Immature natural killer cell (primary cell): ENCODE results near the gene PIP4K2C. TPM values are rescaled to one million over a fixed set of nuclear protein-coding genes. Genes with fewer than 3 reads are reported as not detected.
"Not testable (repeated sequence)": the region's sequence is repeated elsewhere in the genome, so short reads cannot be mapped to it uniquely, and the experiment has no call there.

Experiments used
- DNase-seq, 3 donors: peaks; one replicate each; pipeline ENCODE4 v3.0.0; 2022; ENCODE audit warnings: mixed read lengths in 1 of 3
- H3K27ac Mint-ChIP-seq, 6 donors: one replicate each; pipeline ENCODE4 v1.8.0; 2020; ENCODE audit warnings: mixed read lengths in 6 of 6, mild to moderate bottlenecking in 5 of 6, inconsistent platforms in 4 of 6, moderate library complexity in 3 of 6
- H3K27me3 Mint-ChIP-seq, 3 donors: one replicate each; pipeline ENCODE4 v1.8.0; 2020 to 2021; ENCODE audit warnings: low read depth in 3 of 3, mild to moderate bottlenecking in 3 of 3, mixed read lengths in 3 of 3, moderate library complexity in 3 of 3, inconsistent platforms in 1 of 3
- H3K36me3 Mint-ChIP-seq, 3 donors: one replicate each; pipeline ENCODE4 v1.8.0; 2020; ENCODE audit warnings: mixed read lengths in 3 of 3, inconsistent platforms in 2 of 3, mild to moderate bottlenecking in 2 of 3
- H3K4me1 Mint-ChIP-seq, 2 donors: one replicate each; pipeline ENCODE4 v1.8.0; 2020; ENCODE audit warnings: inconsistent platforms in 2 of 2, mild to moderate bottlenecking in 2 of 2, mixed read lengths in 2 of 2, moderate library complexity in 1 of 2
- H3K4me3 Mint-ChIP-seq, 5 donors: one replicate each; pipeline ENCODE4 v1.8.0; 2020; ENCODE audit warnings: mild to moderate bottlenecking in 5 of 5, mixed read lengths in 5 of 5, inconsistent platforms in 3 of 5, moderate library complexity in 3 of 5
- H3K9me3 Mint-ChIP-seq, 6 donors: one replicate each; pipeline ENCODE4 v1.8.0; 2020; ENCODE audit warnings: mild to moderate bottlenecking in 6 of 6, mixed read lengths in 6 of 6, inconsistent platforms in 4 of 6, moderate library complexity in 3 of 6
- polyA plus RNA-seq, 3 donors: library from polyadenylated mRNA; unstranded; fragments of 300-500 nt; fragmentation: Illumina TruSeq; gene quantifications; one replicate each; pipeline ENCODE4 v1.2.3, GENCODE V29; 2021

Gene PIP4K2C
- polyA plus RNA-seq, 3 donors from 2014 or later = 33.0 to 61.8 (median 54.1) TPM

DNA sequence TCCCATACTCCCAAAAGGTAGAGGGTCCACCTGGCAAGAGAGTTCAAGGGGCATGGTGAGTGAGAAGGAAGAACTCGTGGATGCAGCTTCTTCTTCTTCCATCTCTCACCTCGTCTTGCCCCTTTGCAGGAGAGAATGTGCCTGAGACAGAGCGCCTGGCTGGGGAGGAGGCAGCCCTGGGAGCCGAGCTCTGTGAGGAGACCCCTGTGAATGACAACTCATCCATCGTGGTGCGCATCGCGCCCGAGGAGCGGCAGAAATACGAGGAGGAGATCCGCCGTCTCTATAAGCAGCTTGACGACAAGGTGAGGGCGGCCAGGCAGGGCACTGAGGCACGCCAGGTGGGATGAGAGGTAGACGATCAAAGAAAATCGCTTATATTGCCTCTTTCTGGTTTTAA is 21.1 kb upstream of the PIP4K2C start:
- no peaks in the 10 kb centered on the region for H3K9me3 Mint-ChIP-seq
- H3K36me3 Mint-ChIP-seq = no peaks in the 10 kb centered on the region
- H3K4me3 Mint-ChIP-seq = no peak overlapping the region
- DNase-seq = no peak
- H3K4me1 Mint-ChIP-seq = no peaks in the 10 kb centered on the region
- H3K27me3 Mint-ChIP-seq = peaks cover 2 to 6% (median 5%) of the 10 kb centered on the region in 3 donors
- no peak overlapping the region for H3K27ac Mint-ChIP-seq

DNA sequence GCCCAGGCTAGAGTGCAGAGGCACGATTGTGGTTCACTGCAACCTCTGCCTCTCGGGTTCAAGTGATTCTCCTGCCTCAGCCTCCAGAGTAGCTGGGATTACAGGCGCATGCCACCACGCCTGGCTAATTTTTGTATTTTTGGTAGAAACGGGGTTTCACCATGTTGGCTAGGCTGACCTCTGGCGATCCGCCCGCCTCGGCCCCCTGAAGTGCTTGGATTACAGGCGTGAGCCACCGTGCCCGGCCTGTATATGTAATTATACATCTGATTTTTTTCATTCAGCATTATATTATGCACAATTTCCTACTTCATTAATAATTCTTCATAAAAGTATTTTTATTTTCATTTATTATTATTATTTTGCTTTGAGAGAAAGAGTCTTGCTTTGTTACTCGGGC is 20.6 kb upstream of the PIP4K2C start:
- not testable (repeated sequence) for H3K36me3 Mint-ChIP-seq, H3K27ac Mint-ChIP-seq, H3K4me1 Mint-ChIP-seq, H3K27me3 Mint-ChIP-seq, H3K9me3 Mint-ChIP-seq, DNase-seq, H3K4me3 Mint-ChIP-seq

DNA sequence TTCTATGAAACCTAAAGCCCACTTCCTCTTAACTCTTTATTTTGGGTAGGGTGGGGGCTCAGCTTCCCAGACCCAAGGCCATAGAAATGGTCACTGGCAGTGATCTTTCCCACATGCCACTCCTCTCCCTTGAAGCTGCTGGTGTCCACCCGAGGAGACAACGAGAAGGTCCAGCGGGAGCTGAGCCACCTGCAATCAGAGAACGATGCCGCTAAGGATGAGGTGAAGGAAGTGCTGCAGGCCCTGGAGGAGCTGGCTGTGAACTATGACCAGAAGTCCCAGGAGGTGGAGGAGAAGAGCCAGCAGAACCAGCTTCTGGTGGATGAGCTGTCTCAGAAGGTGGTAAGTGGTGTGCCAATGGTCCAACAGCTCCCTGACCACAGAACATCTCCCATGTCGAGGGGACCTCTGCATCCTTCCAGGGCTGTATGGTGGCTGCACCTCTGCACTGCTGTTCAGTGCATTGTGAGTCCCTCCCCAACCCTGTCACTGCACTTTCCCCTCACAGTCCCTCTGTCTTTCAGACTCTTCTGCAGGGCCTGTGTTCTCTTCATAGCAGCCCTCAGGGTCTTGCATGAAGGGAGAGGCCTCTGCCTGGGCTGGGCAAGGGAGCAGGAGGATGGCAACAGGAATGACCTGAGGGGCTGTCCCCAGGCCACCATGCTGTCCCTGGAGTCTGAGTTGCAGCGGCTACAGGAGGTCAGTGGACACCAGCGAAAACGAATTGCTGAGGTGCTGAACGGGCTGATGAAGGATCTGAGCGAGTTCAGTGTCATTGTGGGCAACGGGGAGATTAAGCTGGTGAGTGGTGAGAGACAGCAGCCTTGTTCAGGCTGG is 18.8 kb upstream of the PIP4K2C start:
- no peaks in the 10 kb centered on the region for H3K36me3 Mint-ChIP-seq
- H3K27ac Mint-ChIP-seq = no peak overlapping the region
- no peaks in the 10 kb centered on the region for H3K4me1 Mint-ChIP-seq

DNA sequence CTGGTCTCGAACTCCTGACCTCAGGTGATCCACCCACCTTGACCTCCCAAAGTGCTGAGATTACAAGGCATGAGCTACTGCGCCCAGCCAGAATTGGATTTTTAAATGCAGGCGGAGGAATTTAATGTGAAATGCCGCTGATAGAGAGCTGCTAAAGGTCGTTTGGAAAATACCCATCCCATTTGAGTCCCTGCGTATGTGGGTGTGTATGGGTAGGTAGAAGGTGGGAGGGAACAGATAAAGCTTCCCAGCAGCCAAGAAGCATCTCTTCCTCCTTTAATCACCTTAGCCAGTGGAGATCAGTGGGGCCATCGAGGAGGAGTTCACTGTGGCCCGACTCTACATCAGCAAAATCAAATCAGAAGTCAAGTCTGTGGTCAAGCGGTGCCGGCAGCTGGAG is 16.2 kb upstream of the PIP4K2C start:
- Mint-ChIP-seq H3K9me3 (no peaks in the 10 kb centered on the region), H3K36me3 (no peaks in the 10 kb centered on the region), H3K4me1 (no peaks in the 10 kb centered on the region), H3K27me3 (peaks cover 2 to 11% (median 4%) of the 10 kb centered on the region in 3 donors), H3K27ac (no peak overlapping the region), H3K4me3 (no peak overlapping the region)
- no peak for DNase-seq

More for the DNA sequence above, 18.8 kb upstream of the PIP4K2C start:
- H3K27me3 Mint-ChIP-seq = peaks cover 2 to 15% (median 4%) of the 10 kb centered on the region in 3 donors
- H3K9me3 Mint-ChIP-seq = no peaks in the 10 kb centered on the region
- no peak overlapping the region for H3K4me3 Mint-ChIP-seq
- DNase-seq = no peak

DNA sequence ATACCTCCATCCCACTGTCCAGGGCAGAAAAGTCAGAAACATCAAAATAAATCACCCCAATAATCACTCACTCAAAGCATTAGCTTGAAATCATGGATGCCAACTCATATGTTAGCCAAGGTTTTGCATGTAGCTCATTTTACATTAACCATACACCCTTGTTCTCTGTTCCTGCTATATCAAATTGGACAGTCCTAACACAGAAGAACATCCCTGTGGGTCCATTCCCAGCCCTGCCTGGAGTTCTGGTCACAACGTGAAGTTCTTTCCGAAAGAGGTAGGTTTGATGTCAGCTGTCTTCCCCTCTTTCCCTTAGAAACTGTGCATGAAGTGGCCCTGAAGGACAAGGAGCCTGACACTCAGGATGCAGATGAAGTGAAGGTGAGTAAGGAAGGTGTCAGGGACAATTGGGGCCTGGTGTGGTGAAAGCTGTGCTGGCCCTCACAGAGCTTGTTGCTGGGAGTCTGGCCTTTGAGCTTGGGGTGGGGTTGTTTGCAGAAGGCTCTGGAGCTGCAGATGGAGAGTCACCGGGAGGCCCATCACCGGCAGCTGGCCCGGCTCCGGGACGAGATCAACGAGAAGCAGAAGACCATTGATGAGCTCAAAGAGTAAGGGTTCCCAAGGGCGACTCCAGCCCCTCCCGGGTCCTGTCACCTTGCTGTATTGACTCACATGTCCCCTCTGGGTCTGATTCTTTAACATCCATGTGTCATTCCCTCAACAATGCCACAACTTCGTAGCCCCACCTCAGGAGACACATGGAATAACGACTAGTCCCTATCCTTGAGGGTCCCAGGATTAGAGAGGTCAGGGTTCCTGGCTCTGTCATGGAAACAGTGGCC is 15.0 kb upstream of the PIP4K2C start:
- Mint-ChIP-seq H3K9me3 (no peaks in the 10 kb centered on the region), H3K27me3 (peaks cover 2 to 11% (median 2%) of the 10 kb centered on the region in 3 donors), H3K4me3 (no peak overlapping the region), H3K27ac (no peak overlapping the region), H3K4me1 (no peaks in the 10 kb centered on the region), H3K36me3 (no peaks in the 10 kb centered on the region)
- no peak for DNase-seq

DNA sequence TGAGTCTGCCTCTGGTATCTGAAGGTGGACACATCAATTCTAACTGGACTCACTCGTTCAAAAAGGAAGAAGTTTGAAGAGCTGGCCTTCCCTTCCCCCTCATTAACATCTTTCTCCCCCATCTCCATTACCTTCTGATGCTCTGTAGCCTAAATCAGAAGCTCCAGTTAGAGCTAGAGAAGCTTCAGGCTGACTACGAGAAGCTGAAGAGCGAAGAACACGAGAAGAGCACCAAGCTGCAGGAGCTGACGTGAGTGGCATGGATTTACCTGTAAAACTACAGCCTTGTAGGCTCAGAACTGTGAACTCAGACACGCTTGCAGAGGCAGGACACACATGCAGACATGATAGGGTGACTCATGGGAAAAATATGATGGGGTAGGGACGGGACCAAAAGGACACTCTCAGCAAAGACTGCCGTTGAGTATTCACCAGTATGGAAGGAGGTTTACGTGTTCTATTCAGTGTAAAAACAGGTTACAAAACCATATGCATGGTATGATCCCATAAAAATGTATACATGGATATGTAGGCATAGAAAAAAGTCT is 14.3 kb upstream of the PIP4K2C start:
- Mint-ChIP-seq H3K4me3 (no peak overlapping the region), H3K27ac (no peak overlapping the region), H3K4me1 (no peaks in the 10 kb centered on the region), H3K36me3 (no peaks in the 10 kb centered on the region), H3K27me3 (peaks cover 2 to 11% (median 2%) of the 10 kb centered on the region in 3 donors), H3K9me3 (no peaks in the 10 kb centered on the region)
- DNase-seq = no peak

DNA sequence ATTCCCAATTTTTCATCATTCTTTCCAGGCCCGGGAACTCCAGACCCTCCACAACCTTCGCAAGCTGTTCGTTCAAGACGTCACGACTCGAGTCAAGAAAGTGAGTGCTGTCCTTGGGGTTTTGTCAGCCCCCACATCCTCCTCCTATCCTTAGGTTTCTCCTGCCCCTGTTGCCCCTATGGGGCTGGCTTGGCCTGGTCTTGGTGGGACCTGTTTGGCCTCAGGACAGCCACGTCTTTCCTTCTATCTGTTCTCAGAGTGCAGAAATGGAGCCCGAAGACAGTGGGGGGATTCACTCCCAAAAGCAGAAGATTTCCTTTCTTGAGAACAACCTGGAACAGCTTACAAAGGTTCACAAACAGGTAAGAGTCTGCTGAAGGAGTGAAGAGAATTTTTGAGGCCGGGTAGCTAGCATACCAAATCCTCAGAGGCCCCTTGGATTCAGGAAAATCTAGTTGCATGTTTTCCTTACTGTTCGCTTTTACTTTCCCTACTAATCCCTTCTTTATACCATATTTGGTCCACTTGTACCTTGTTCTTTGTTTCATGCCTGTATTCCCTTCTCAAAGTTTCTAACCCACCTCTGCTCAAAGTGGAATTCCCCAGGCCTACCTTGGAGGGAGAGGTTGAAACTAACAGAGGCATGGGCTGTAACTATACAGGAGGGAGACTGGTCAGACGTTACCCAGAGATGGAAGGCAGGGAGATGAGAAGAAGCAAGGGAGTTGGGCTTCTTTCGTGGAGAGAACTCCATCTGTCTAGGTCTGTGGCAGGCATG is 12.8 kb upstream of the PIP4K2C start:
- Mint-ChIP-seq H3K27me3 (peaks cover 2 to 10% (median 2%) of the 10 kb centered on the region in 3 donors), H3K9me3 (no peaks in the 10 kb centered on the region), H3K4me3 (no peak overlapping the region), H3K27ac (no peak overlapping the region), H3K36me3 (no peaks in the 10 kb centered on the region), H3K4me1 (peaks cover under 1 to 2% of the 10 kb centered on the region in 2 donors)
- no peak for DNase-seq

DNA sequence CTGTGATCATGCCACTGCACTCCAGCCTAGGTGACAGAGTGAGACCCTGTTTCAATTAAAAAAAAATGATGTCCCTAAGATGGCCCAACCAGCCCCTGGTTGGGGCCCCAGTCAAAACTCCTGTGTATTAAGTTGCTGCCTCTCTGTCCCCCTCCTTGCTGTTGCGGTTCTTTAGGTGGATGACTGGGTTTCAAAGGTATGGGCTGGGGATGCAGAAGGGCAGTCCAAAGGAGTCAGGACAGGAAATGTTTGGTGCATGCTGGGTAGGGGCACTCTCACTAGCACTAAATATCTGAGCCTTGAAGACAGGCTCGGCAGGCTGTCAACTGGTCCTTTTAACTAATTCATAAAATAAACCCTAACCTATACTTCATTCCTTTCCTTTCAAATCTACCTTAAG is 12.0 kb upstream of the PIP4K2C start:
- Mint-ChIP-seq H3K27ac (no peak overlapping the region), H3K9me3 (no peaks in the 10 kb centered on the region), H3K4me1 (peaks cover 2 to 6% of the 10 kb centered on the region in 2 donors), H3K36me3 (no peaks in the 10 kb centered on the region), H3K4me3 (no peak overlapping the region), H3K27me3 (peaks cover under 1 to 11% (median 3%) of the 10 kb centered on the region in 3 donors)
- no peak for DNase-seq

DNA sequence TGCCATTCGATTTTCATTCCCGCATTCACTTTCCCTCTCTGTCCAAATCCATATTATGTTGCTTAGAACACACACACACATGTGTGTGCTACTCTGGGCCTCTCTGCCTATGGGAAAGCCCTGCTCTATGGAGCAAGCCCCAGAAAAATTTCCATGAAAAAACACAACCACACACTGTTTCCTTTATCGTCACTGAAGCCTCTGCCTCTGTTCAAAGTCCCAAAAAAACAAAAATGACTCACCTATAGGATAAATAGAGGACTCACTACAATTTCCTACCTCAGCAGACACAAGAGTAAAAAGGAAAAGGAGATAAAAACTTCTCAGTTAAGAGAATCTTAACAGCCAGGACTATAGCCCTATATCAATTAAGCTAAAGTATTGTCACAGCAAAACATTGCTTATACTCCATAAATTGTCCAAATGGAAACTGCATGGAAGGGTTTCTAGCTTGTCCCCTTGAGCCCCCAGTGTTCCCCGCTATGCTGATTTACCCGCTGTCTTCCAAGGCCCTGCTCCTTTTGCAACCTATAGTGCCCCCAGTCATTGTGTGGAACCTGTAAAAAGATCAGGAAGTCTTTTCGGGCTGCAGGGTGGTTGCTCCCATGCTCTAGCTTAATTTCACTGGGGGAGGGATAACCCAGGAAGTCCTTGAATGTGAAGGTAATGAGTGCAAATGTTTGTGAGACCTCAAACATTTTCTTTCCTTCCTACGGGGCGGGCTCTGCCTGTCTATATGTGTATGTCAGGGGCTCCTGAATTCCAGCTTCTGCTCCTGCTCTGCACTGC is 11.1 kb upstream of the PIP4K2C start:
- H3K27me3 Mint-ChIP-seq = peaks cover 2 to 13% (median 2%) of the 10 kb centered on the region in 3 donors
- H3K27ac Mint-ChIP-seq = no peak overlapping the region
- peaks cover 2 to 6% of the 10 kb centered on the region in 2 donors for H3K4me1 Mint-ChIP-seq
- no peak overlapping the region for H3K4me3 Mint-ChIP-seq
- H3K36me3 Mint-ChIP-seq = no peaks in the 10 kb centered on the region
- no peaks in the 10 kb centered on the region for H3K9me3 Mint-ChIP-seq
- no peak for DNase-seq

DNA sequence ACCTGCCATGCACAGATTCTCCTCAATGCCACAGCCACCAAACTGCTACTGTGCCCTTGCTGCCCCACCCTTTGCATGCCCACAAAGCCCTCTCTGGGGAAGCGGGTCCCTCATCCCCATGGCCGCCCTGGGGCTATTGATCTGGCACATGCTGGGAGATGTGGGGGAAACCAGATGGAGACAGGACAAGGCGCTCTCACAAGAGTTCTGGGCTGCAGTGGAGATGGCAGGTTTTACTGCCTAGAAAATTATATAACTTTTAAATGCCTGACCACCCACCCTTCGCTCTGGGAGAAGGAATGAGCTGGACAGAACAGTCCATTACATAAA is 10.6 kb upstream of the PIP4K2C start:
- Mint-ChIP-seq H3K36me3 (no peaks in the 10 kb centered on the region), H3K27me3 (peaks cover 2 to 13% (median 4%) of the 10 kb centered on the region in 3 donors), H3K4me3 (no peak overlapping the region), H3K4me1 (peaks cover 2 to 6% of the 10 kb centered on the region in 2 donors), H3K27ac (no peak overlapping the region), H3K9me3 (no peaks in the 10 kb centered on the region)
- DNase-seq = no peak

DNA sequence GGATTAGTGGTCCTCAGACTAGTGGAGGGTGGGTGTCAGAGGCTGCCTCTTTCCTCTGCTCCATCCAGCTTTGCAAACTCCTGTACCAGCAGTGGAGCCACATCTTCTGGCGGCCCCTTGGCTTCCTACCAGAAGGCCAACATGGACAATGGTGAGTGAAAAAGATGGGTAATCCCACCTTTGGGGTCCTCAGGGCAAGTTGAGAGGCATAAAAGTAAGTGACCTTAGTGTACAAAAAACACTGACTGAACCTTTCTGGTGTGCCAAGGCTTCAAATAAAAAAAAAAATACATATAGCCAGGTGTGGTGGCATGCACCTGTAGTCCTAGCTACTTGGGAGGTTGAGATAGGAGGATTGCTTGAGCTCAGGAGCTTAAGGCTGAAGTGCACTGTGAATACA is 9.2 kb upstream of the PIP4K2C start:
- no peak for DNase-seq
- no peaks in the 10 kb centered on the region for H3K9me3 Mint-ChIP-seq
- H3K36me3 Mint-ChIP-seq = no peaks in the 10 kb centered on the region
- no peak overlapping the region for H3K27ac Mint-ChIP-seq
- H3K4me3 Mint-ChIP-seq = no peak overlapping the region
- peaks cover 2 to 6% of the 10 kb centered on the region in 2 donors for H3K4me1 Mint-ChIP-seq
- peaks cover 3 to 5% (median 4%) of the 10 kb centered on the region in 3 donors for H3K27me3 Mint-ChIP-seq

DNA sequence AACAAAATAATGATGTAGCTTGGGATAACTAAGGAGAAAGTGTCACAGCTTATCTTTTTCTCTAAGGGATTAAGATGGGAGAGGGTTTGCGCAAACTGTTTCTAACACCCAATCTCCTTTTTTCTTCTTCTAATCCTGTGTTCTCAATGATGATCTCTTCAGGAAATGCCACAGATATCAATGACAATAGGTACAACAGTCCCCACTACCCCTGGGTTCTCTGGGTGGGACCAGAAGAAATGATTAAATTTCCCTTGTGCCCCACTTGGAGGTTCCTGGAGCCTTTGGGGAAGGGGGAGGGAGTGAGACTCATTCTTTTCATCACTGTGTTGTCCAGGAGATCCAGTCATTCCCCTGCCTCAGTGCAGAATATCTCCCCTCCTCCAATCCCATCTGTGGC is 8.6 kb upstream of the PIP4K2C start:
- no peaks in the 10 kb centered on the region for H3K36me3 Mint-ChIP-seq
- H3K27me3 Mint-ChIP-seq = peaks cover 3 to 5% (median 4%) of the 10 kb centered on the region in 3 donors
- H3K4me3 Mint-ChIP-seq = no peak overlapping the region
- DNase-seq = no peak
- H3K4me1 Mint-ChIP-seq = peaks cover 2 to 6% of the 10 kb centered on the region in 2 donors
- H3K27ac Mint-ChIP-seq = no peak overlapping the region
- no peaks in the 10 kb centered on the region for H3K9me3 Mint-ChIP-seq
